Stimulated activated CD8-positive, alpha-beta memory T cell treated with anti-CD3 and anti-CD28 coated beads, Interleukin-7, amount 100 ng/mL, for 48 hours (primary cell): ENCODE measurements around the gene PRR15.

Source experiments
- DNase-seq, 2 donors: peaks; one replicate each; pipeline ENCODE4 v3.0.0-alpha.2; 2020; ENCODE audit warnings: low read depth in 1 of 2; ENCODE audit errors: extremely low read depth in 1 of 2

PRR15 gene

DNA sequence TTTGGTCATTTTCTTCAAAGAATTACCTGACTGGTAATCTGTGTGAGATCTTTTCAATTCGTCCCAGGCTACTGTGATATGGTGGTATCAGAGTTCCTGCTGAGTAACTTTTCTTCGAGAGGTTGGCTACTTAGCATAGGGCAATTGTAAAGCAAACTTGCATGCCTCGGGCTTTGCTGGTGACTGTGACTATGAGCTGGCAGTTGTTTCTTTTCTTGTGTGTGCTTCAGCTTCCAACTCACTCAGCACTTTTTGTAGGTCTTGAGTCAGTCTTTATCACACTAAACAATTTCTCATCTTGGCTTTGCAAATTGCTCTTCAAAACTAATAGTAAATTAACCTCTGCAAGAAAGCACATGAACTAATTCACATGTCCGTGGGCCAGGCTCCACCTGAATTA lies 44.3 kb downstream of the PRR15 start:
- no peak for DNase-seq

DNA sequence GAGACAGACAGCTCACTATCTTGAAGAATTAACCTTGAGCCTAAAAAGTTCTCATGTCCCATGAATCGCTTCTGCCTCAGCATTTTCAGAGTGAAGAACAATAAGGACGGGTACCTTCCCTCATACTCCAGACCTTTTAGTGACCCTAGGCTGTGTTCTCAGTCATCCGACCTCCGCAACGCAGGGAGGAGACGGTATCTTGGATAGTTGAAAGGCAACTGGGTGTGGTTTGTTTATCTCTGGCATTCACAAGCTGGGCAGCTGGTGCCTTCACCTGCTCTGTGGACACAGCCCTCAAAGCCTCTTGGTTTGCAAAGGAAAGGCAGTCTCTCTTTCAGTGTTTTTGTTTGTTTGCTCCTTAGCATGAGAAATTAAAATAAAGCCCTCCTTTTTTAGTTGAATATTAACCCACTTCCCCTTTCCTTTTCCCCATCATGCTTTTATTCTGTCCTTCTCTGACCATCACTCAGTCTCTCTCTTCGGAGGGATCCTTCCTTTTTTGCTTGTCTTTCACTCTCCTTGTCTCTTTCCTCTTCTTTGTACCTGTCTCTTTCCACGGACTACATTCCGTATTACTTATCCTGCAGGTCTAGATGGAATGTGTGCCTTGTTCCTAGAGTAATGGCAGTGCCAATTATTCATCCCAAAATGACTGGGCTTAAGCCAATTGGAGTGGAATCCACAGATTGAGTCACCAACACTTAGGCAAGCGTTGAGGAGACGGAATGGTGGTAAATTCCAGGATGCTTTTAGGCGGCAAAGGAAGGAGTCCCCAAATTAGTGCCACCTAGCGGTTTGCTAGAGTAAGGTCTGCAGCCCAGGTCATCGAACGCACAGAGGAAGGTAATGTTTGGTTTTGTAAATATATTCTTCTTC lies 45.8 kb downstream of the PRR15 start:
- no peak for DNase-seq

DNA sequence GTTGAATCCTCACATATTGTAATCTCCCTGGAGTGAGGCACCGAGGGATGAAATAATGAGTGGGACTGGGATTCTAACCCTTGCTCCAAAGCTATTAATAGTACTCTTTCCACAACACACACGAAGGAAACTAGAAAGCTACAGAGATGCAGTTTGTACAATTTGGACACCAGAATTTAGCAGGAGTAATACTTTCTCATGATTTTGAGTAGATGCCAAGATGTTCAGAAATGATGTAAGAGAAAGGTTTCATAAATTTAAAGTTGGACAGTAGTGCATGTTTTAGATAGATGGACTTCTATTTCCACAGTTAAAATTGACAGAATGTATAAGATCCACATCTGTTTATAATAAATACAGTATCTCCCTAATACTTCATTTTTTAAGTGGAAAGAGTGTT lies 46.5 kb downstream of the PRR15 start:
- no peak for DNase-seq

DNA sequence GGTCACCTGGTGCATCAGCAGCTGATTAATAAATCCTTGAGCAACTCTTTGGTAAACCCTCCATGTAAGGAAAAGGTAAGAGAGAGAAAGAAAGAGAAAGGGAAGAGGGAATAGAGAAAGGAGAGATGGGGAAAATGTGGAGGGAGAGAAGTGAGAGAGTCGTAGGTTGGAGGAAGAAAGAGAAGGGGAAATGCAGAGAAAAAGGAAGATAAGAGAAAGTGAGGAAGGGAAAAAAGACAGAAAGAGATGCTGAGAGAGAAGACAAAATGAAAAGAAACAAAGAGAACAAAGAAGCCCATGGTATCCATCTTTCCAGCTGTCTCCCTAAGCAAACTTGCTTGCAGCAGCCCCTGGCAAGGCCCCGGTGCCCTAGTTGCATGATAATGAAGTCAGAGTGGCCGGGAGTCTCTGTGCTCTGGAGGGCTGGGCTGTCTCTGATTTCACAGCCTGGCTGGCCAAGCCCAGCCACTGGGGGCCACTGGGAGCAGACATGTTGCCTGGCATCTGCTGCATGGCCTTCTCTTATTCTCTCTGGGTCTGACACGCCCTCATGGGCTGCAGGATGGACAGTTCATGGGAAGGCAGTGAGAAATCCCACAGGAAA lies 48.4 kb downstream of the PRR15 start:
- DNase-seq = no peak

DNA sequence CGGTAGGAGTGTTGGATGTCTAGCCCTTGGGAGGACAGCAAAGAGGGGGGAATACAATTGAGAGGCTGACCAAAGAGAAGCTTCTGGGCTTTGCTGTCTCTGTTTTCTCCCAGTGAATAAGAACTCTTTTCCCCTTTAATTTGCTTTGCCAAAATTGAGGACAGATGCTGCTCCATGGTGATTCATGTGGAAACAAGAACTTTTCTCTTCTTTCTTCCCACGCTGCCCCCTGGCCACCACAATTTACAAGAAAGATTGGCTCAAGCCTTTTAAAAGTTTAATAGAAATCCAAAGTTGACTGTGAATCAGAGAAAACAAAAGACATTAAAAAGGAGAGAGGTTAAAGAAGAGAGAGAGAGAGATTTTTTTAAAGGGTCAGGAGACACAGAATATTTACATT lies 49.0 kb downstream of the PRR15 start:
- DNase-seq = no peak

DNA sequence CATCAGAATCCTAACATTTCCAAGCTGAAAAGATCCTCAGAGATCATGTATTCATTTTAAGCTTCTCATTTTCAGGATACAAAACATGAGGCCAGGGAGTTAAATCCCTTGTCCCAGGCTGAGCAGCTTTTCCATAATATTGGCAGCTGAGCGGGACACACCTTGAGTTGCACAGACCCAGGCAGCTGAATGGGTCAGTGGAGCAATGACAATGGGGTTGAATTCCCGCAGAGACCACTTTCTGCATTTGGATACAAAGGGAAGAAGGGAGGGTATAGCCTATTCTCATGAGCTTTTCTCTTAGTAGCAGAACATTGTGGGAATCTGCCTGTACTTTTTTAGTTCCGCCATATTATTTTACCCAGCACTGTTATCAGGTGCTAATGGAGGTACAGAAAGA lies 49.5 kb downstream of the PRR15 start:
- DNase-seq = no peak

DNA sequence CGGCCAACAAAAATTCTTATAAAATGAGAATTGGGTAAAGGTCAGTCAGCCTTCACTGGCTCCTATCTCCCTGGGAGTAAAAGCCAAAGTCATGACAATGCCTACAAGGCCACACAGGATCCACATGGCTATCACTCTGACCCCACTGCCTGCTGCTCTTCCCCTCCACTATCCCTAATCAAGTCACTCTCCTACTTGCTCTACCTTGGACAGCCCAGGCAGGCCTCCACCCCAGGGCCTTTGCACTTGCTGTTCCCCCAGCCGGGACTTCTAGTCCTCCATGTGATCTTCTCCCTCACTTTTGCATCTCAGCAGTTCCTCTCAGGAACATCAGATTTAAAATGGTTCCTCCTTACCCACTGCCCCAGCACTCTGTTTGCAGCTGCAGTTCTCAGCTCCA lies 50.6 kb downstream of the PRR15 start:
- DNase-seq = no peak
